ENCODE data around the gene TNNI2. TPM values are rescaled to one million over a fixed set of nuclear protein-coding genes. Genes with fewer than 3 reads are reported as not detected.

Gene TNNI2
- total RNA-seq, 2 donors from 2014 or later = not detected

DNA sequence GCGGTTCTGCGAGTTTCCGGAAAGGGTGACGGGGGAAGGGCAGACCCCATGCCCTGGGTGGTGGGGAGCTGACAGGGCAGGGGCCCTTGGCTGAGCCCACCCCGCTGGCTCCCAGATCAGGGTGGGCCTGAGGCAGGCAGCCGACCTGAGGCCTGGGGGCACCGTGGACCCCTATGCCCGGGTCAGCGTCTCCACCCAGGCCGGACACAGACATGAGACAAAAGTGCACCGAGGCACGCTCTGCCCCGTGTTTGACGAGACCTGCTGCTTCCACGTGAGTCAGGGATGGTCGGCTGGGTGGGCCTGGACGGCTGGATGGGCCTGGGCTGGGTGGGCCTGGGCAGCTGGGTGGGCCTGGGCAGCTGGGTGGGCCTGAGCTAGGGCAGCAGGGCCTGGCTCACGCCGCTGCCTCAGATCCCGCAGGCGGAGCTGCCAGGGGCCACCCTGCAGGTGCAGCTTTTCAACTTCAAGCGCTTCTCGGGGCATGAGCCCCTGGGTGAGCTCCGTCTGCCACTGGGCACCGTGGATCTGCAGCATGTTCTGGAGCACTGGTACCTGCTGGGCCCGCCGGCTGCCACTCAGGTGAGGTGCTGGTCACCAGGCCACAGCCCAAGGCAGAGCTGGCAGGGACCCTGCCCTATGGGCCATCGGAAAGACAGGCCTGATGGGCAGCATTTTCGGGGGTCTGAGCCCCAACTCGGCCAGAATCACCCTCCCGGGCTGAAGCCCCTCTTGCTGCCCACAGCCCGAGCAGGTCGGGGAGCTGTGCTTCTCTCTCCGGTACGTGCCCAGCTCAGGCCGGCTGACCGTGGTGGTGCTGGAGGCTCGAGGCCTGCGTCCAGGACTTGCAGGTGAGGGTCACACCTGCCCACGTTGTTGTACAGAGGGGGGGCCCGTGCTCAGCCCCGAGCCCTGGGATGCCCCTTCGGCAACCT lies 2.5 kb upstream of the TNNI2 start:
- H3K4me1 Mint-ChIP-seq = no peaks in the 10 kb centered on the region
- H3K4me1 ChIP-seq (ENCODE audit: control insufficient read depth, insufficient read depth, low read length) = no peaks in the 10 kb centered on the region
- no peak for TF ChIP-seq CTCF (conservative IDR thresholded peaks at IDR 0.05)
- no peak for DNase-seq
- peaks cover 16% of the 10 kb centered on the region for H3K27me3 Mint-ChIP-seq (ENCODE audit: insufficient read depth)
- no peaks in the 10 kb centered on the region for H3K9me3 Mint-ChIP-seq
- WGBS, 2 experiments (ENCODE audit: insufficient coverage in 1 of 2, insufficient read length in 1 of 2) = 90 to 91% methylated on average over 22 to 43 of the region's 43 CpGs
- H3K4me3 ChIP-seq (ENCODE audit: low read length) = no peak overlapping the region
- peaks cover 24% of the 10 kb centered on the region for H3K27me3 ChIP-seq (ENCODE audit: control insufficient read depth, insufficient read depth, low read length, poor library complexity, severe bottlenecking)
- H3K27ac Mint-ChIP-seq = no peak overlapping the region
- no peak overlapping the region for H3K9ac ChIP-seq (ENCODE audit: extremely low read depth, low read length, poor library complexity, severe bottlenecking)
- H3K36me3 Mint-ChIP-seq (ENCODE audit: low read depth) = no peaks in the 10 kb centered on the region
- no peaks in the 10 kb centered on the region for H3K9me3 ChIP-seq (ENCODE audit: control insufficient read depth, low read length)
- no peak overlapping the region for H3K4me3 Mint-ChIP-seq
- no peaks in the 10 kb centered on the region for H3K36me3 ChIP-seq (ENCODE audit: control insufficient read depth, insufficient read depth, low read length)
- H3K27ac ChIP-seq (ENCODE audit: low read depth, low read length) = no peak overlapping the region

DNA sequence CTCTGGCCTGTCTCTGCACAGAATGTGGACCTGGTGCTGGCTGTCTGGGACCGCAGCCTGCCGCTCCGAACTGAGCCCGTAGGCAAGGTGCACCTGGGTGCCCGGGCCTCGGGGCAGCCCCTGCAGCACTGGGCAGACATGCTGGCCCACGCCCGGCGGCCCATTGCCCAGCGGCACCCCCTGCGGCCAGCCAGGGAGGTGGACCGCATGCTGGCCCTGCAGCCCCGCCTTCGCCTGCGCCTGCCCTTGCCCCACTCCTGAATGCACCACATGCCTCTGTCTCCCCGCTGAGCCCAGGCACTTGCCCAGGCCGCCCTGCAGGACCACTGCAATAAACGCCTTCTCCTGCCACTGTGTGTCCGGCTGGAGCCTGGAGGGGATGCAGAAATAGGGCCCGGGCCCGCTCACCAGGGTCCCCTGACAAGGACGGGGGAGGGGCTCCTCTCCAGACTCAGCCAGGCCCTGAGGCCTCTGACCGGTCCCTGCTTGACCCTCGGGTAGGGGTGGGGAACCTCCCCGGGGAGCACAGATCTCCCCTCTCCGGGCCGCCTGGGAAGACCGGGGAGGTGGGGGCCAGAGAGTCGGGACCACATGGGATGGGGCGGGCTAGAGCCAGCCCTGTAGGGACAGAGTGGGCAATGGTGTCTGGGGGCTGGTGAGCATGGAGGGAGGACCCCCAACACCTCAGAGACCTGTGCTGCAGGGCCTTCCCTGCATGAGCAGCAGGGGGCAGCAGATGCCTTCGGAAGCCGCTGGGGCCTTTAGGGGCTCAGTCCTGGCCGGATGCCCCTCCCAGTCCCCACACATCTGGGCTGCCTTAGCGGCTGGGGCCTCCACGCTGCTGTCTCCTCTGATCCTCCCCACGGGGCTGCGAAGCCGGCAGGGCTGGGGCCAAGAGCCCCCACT lies 1.4 kb upstream of the TNNI2 start:
- Histone ChIP-seq H3K4me3 (ENCODE audit: low read length) (no peak overlapping the region), H3K4me1 (ENCODE audit: control insufficient read depth, insufficient read depth, low read length) (no peaks in the 10 kb centered on the region), H3K36me3 (ENCODE audit: control insufficient read depth, insufficient read depth, low read length) (no peaks in the 10 kb centered on the region), H3K27me3 (ENCODE audit: control insufficient read depth, insufficient read depth, low read length, poor library complexity, severe bottlenecking) (peaks cover 16% of the 10 kb centered on the region), H3K9me3 (ENCODE audit: control insufficient read depth, low read length) (no peaks in the 10 kb centered on the region), H3K9ac (ENCODE audit: extremely low read depth, low read length, poor library complexity, severe bottlenecking) (no peak overlapping the region), H3K27ac (ENCODE audit: low read depth, low read length) (no peak overlapping the region)
- Mint-ChIP-seq H3K27ac (no peak overlapping the region), H3K4me3 (no peak overlapping the region), H3K4me1 (no peaks in the 10 kb centered on the region), H3K36me3 (ENCODE audit: low read depth) (no peaks in the 10 kb centered on the region), H3K27me3 (ENCODE audit: insufficient read depth) (peaks cover 12% of the 10 kb centered on the region), H3K9me3 (no peaks in the 10 kb centered on the region)
- TF ChIP-seq CTCF (conservative IDR thresholded peaks at IDR 0.05) = peak; percentile 93
- 71 to 76% methylated on average over 17 to 38 of the region's 38 CpGs for WGBS, 2 experiments (ENCODE audit: insufficient coverage in 1 of 2, insufficient read length in 1 of 2)
- peak; percentile 92 for DNase-seq

DNA sequence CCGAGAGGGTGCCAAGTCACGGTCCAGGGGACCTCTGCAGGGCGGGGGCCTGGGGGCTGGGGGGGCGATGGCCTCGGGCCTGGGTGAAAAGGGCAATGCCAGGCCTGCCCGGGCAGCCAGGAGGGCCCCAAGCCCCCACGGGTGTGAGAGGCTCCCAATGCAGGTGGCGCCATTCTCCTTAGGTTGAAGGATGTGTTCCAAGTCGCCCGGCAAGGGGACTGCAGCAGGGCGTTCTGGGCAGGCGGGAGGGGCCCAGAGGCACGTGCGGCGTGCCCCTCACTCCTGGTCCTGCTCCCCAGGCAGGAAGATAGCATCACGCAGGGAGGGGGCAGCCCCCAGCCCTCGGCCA lies 730 bp upstream of the TNNI2 start:
- Mint-ChIP-seq H3K27ac (no peak overlapping the region), H3K9me3 (no peaks in the 10 kb centered on the region), H3K4me3 (no peak overlapping the region), H3K4me1 (no peaks in the 10 kb centered on the region), H3K27me3 (ENCODE audit: insufficient read depth) (peaks cover 8% of the 10 kb centered on the region), H3K36me3 (ENCODE audit: low read depth) (no peaks in the 10 kb centered on the region)
- Histone ChIP-seq H3K27ac (ENCODE audit: low read depth, low read length) (no peak overlapping the region), H3K27me3 (ENCODE audit: control insufficient read depth, insufficient read depth, low read length, poor library complexity, severe bottlenecking) (peaks cover 10% of the 10 kb centered on the region), H3K4me1 (ENCODE audit: control insufficient read depth, insufficient read depth, low read length) (no peaks in the 10 kb centered on the region), H3K4me3 (ENCODE audit: low read length) (no peak overlapping the region), H3K36me3 (ENCODE audit: control insufficient read depth, insufficient read depth, low read length) (no peaks in the 10 kb centered on the region), H3K9me3 (ENCODE audit: control insufficient read depth, low read length) (no peaks in the 10 kb centered on the region), H3K9ac (ENCODE audit: extremely low read depth, low read length, poor library complexity, severe bottlenecking) (no peak overlapping the region)
- TF ChIP-seq CTCF (conservative IDR thresholded peaks at IDR 0.05) = no peak
- 82 to 92% methylated on average over 4 to 17 of the region's 17 CpGs for whole genome bisulfite sequencing, 2 experiments (ENCODE audit: insufficient coverage in 1 of 2, insufficient read length in 1 of 2)
- DNase-seq = no peak

Data from endodermal cell (in vitro differentiated cells).